ENCODE results near the gene MGAT3.
"Not testable (repeated sequence)": the region's sequence is repeated elsewhere in the genome, so short reads cannot be mapped to it uniquely, and the experiment has no call there.

Gene MGAT3

GRCh38 chr22:39456522-39457197 lies at the start of gene MGAT3:
MGAT3 (plus strand) TSS chr22:39457012; CDS start chr22:39487348, 30,336 bp downstream.
- no peak for DNase-seq

DNA sequence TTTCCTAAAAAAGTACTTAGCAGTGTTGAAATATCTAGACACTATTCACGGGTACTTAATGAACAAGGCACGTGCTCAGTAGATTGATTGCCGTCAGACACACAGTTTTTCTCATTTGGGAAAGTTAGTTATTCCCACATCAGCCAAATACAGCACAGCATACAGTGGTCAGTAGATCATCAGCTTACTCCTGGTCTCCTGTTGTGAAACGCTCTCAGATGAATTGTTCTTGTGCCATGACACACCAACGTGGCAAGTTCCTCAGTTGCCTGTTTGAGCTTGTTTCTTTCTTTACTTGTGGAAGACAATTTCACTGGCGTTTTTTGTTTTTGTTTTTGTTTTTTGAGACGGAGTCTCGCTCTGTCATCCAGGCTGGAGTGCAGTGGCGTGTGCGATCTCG lies 48.6 kb upstream of the MGAT3 start:
- no peak for DNase-seq

GRCh38 chr22:39408807-39409206 lies 48.0 kb upstream of the MGAT3 start:
- no peak for DNase-seq

DNA sequence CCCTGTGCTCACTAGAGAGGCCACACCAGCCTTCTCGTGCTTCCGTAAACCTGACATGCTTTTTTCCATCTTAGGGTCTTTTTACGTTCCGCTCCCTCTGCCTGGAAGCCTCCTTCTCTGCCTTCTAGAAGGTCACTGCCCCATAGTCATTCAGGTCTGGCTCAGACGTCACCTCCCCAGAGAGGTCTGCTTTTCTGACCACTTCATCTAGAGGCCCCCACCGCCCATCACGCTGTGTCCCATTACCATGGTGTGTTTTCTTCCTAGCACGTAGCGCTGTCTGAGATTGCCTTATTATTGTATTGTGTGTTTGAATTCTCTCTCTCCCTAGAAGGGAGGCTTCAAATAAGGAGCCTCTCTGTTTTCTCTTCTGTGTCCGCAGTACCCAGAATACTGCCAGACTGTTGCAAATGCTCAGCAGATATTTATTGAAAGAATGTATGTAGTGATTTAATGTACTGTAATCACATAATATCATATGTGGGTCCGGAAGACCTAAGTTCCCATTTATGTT lies 47.2 kb upstream of the MGAT3 start:
- DNase-seq, result no peak

DNA sequence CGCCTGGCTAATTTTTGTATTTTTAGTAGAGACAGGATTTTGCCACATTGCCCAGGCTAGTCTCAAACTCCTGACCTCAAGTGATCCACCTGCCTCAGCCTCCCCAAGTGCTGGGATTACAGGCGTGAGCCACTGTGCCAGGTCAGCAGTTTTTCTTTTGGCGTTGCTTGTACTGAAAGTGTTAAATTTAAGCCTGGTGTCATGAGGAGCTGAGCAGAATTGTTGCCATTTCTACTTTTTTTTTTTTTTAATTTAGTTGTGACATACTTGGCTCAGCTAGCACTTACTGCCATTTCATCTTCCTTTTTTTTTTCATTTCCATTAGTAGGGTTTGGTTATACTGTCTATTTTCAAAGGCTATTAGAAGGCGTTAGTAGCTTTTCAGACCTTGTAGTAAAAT lies 46.5 kb upstream of the MGAT3 start:
- no peak for DNase-seq

DNA sequence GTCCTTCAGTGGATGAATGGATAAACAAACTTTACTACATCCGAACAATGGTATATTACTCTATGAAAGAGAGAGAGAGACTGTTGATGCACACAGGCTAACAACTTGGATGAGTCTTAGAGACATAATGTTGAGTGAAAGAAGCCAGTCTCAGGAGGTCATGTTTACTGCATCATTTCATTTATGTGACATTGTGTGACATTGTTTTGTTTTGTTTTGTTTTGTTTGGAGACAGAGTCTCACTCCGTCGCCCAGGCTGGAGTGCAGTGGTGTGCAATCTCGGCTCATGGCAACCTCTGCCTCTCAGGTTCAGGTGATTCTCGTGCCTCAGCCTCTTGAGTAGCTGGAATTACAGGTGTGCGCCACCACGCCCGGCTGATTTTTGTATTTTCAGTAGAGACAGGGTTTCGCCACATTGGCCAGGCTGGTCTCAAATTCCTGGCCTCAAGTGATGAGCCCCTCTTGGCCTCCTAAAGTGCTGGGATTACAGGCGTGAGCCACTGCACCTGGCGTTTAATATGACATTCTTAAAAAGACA lies 44.9 kb upstream of the MGAT3 start:
- not testable (repeated sequence) for DNase-seq

GRCh38 chr22:39413204-39413603 lies 43.6 kb upstream of the MGAT3 start:
- not testable (repeated sequence) for DNase-seq

GRCh38 chr22:39414377-39414776 lies 42.4 kb upstream of the MGAT3 start:
- DNase-seq, result no peak

DNA sequence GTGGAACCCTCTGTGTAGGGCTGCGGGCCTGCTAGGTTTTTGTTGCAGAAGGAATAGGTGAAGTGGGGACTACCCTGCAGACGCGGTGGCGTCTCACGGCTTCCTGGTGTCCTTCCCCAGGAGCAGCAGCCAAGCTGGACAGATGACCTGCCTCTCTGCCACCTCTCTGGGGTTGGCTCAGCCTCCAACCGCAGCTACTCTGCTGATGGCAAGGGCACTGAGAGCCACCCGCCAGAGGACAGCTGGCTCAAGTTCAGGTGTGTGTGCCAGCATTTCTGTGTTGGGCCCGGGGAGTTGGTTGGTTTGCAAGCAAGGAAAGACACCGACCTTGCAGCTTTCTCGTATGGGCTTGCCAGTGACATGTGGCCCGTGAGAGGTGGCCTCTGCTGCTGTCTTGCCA lies 41.9 kb upstream of the MGAT3 start:
- no peak for DNase-seq

- no peak for DNase-seq
These were observed 41.3 kb upstream of the MGAT3 start for GRCh38 chr22:39415506-39415905.

- DNase-seq, result no peak
These were observed 40.5 kb upstream of the MGAT3 start for GRCh38 chr22:39416319-39416718.

DNA sequence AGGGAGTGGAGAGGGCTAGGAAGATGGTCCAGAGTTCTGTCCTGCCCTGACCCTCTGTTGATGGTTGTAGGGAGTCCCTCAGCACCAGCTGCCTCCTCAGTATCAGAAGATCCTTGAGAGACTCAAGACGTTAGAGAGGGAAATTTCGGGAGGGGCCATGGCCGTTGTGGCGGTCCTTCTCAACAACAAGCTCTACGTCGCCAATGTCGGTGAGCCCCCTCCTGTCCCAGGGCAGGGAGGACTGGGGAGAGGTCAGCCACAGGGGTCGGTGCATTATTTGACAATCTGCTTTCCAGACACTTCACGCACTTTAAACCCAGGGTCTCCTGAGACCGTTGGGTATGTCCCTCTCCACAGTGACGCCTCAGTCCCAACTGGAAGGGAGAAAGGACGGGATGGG lies 39.2 kb upstream of the MGAT3 start:
- no peak for DNase-seq

GRCh38 chr22:39418696-39419095 lies 38.1 kb upstream of the MGAT3 start:
- DNase-seq, result no peak

DNA sequence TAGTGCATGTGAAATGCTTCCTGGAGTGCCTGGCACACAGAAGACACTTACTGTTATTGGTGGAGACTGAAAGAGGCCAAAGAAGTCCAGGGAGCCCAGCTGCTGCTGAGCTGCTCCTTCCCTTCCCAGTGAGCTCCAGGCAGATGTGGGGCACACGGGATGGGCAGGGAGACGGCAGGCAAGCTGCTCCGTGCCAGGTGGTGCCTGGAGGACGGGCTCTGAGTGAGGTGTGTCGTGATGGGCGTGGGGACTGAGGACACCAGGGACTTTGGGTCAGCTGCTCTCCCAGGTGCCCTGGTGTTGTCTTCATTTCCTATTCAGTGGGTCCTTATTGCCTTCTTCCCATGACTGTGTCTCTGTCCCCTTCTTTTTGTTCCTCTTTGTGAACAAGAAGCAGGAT lies 37.7 kb upstream of the MGAT3 start:
- DNase-seq, result no peak

DNA sequence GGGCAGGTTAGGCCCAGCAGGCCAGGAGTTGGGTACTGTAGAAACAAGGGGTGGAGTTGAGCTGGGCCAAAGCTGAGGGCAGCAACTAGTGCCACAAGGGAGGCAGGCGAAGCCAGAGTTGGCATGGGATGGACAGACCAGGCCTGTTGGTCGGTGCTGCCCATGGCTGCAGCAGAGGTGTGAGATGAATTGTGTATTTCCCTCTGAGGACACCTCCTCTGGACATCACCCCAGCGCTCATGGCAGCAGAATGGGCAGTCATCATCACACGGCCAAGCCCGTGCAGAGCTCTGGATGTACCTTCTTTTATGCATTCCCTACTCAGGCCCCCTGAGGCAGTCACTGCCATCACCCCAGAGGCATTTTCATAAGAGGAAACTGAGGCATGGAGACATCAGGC lies 36.9 kb upstream of the MGAT3 start:
- DNase-seq, result no peak

DNA sequence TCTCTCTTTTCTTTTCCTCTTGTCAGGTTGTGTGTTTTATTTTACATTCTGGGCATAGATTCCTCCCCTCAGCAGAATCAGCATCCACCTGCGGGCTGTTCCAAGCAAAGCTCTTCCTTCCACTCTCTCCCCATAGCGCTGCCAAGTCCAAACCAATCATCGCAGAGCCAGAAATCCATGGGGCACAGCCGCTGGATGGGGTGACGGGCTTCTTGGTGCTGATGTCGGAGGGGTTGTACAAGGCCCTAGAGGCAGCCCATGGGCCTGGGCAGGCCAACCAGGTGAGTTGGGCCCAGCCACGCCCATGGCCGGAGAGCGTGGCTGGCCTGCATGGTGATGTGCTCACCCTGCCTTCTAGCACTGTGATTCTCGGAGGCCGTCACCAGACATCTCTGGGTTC lies 35.1 kb upstream of the MGAT3 start:
- no peak for DNase-seq

GRCh38 chr22:39422101-39422500 lies 34.7 kb upstream of the MGAT3 start:
- no peak for DNase-seq

GRCh38 chr22:39422721-39423120 lies 34.1 kb upstream of the MGAT3 start:
- DNase-seq, result no peak

DNA sequence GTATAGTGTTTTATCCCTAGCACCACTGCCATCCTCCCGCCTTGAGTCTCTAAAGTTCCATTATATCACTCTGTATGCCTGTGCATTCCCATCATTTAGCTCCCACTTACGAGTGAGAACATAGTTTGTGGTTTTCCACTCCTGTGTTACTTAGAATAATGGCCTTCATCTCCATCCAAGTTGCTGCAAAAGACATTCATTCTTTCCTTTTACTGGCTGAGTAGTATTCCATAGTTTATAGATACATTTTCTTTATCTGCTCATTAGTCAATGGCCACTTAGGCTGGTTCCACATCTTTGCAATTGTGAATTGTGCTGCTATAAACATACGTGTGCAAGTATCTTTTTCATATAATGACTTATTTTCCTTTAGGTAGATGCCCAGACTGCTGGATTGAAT lies 32.8 kb upstream of the MGAT3 start:
- no peak for DNase-seq

DNA sequence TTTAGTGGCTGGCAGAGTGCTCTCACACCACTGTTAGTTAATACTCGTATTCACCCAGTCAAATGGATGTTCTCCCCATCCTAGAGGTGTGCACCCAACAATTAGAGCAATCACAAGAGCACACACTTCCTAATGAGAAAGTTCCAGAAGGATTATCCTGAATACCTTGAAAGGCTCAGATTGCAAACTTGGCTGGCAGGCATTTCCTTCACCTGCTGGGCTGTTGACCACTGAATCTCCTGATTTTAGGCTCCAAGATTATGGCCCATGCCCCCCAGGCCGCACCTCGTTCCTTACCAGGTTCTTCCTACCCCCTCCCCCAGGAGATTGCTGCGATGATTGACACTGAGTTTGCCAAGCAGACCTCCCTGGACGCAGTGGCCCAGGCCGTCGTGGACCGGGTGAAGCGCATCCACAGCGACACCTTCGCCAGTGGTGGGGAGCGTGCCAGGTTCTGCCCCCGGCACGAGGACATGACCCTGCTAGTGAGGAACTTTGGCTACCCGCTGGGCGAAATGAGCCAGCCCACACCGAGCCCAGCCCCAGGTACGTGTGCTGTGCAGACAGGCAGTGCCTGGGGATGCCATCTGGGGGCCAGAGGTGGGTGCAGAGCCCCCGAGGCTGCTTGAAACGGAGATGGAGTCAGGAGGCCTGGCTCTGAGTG lies 30.3 kb upstream of the MGAT3 start:
- no peak for DNase-seq

- DNase-seq, result no peak
These were observed 28.8 kb upstream of the MGAT3 start for GRCh38 chr22:39427751-39428596.

DNA sequence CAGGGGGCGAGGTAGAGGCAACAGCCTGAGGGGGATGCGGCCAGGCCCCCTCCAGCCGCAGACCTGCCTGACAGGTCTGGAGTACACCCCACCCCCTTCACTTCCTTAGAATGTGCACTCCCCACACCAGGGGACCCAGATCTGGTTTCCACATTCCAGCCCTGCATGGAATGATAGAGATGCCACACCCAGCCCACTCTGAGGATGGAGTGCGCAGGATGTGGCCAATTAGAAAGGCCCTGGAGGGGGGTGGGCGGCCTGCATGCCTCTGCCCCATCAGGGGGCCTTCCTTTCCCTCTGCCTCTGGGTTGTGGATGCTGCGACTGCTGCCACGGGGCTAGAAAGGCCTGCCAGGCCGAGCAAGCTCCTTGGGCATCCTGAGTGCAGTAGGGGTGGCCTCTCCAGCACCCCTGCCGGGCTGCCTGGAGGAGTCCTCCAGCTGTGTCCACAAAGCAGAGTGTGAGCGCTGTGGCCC lies 28.2 kb upstream of the MGAT3 start:
- no peak for DNase-seq

DNA sequence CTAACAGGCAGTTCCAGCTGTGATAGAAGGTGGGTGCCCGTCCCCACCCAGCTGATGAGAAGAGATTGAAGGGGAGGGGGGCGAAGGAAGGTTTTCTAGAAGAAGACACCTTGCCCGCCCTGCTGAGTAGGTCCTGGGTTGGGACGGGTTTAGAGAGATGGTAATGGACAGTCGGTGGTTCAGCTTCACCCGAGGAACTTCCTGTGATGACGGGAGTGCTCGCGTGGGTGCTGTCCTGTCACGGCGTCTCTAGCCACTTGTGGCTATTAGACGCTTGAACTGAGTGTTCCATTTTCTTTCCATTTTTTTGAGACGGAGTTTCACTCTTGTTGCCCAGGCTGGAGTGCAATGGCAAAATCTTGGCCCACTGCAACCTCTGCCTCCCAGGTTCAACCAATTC lies 27.6 kb upstream of the MGAT3 start:
- DNase-seq, result no peak

Measured in activated CD4-positive, alpha-beta T cell treated with anti-CD3 and anti-CD28 coated beads for 48 hours (primary cell).